HepG2 (cell line): Measurements from ENCODE around the gene DBNDD2. TPM values are rescaled to one million over a fixed set of nuclear protein-coding genes. Genes with fewer than 3 reads are reported as not detected.

Source experiments
- ATF7 ChIP-seq, 2 experiments: fragments of 450-650 bp in 1 of 2; sonication (generic) in 1 of 2; formaldehyde crosslinking in 1 of 2; IDR thresholded peaks; 2 replicates each; pipeline versions ENCODE4 v1.4.0 to v1.6.1; 2016 to 2020; ENCODE audit warnings: antibody characterized with exemption in 1 of 2, mild to moderate bottlenecking in 1 of 2, missing genetic modification reagents in 1 of 2
- CBX1 ChIP-seq: IDR thresholded peaks from one replicate; pipeline ENCODE4 v1.6.1; 2016; ENCODE audit warnings: antibody characterized with exemption, low read depth
- CEBPG ChIP-seq: IDR thresholded peaks from 2 replicates; pipeline ENCODE4 v1.6.1; 2016
- FOXK2 ChIP-seq: fragments of 450-650 bp; IDR thresholded peaks from 2 replicates; pipeline ENCODE4 v1.6.1; 2016
- GATAD2A ChIP-seq: IDR thresholded peaks from 2 replicates; pipeline ENCODE4 v1.6.1; 2016
- HOXA5 ChIP-seq: sonication (generic); formaldehyde crosslinking; IDR thresholded peaks from 2 replicates; pipeline ENCODE4 v1.4.0; 2020; ENCODE audit warnings: missing genetic modification reagents
- JUND ChIP-seq: sonication (generic); formaldehyde crosslinking; IDR thresholded peaks from 2 replicates; pipeline ENCODE4 v1.8.0; 2022; ENCODE audit warnings: mild to moderate bottlenecking, missing genetic modification reagents
- MBNL3 ChIP-seq: fragments of 250-450 bp; sonication (Bioruptor Pico); conservative IDR thresholded peaks from 2 replicates; pipeline ENCODE4 v1.8.0; 2022; ENCODE audit warnings: mild to moderate bottlenecking, inconsistent platforms
- PLRG1 ChIP-seq: fragments of 450-650 bp; conservative IDR thresholded peaks from 2 replicates; pipeline ENCODE4 v1.6.1; 2016
- SCMH1 ChIP-seq: sonication (generic); formaldehyde crosslinking; IDR thresholded peaks from 2 replicates; pipeline ENCODE4 v1.9.0; 2021; ENCODE audit warnings: missing genetic modification reagents, mild to moderate bottlenecking, borderline replicate concordance
- SKI ChIP-seq: fragments of 450-650 bp; IDR thresholded peaks from one replicate; pipeline ENCODE4 v1.6.1; 2018; ENCODE audit warnings: mild to moderate bottlenecking; ENCODE audit not compliant: partially characterized antibody
- THAP11 ChIP-seq: IDR thresholded peaks from 2 replicates; pipeline ENCODE4 v1.6.1; 2016; ENCODE audit warnings: missing biosample characterization, missing genetic modification reagents
- ZNF180 ChIP-seq: sonication (generic); formaldehyde crosslinking; IDR thresholded peaks from 2 replicates; pipeline ENCODE4 v1.4.0; 2020; ENCODE audit warnings: low read depth, missing genetic modification reagents, borderline replicate concordance
- ZNF20 ChIP-seq: sonication (generic); formaldehyde crosslinking; IDR thresholded peaks from 2 replicates; pipeline ENCODE4 v1.4.0; 2020; ENCODE audit warnings: mild to moderate bottlenecking, moderate library complexity, missing genetic modification reagents
- ZNF3 ChIP-seq: IDR thresholded peaks from 2 replicates; pipeline ENCODE4 v1.7.0; 2017; ENCODE audit warnings: inconsistent platforms
- ZNF329 ChIP-seq: sonication (generic); formaldehyde crosslinking; IDR thresholded peaks from 2 replicates; pipeline ENCODE4 v1.9.0; 2021; ENCODE audit warnings: low read depth, mild to moderate bottlenecking, missing genetic modification reagents
- ZNF382 ChIP-seq: sonication (generic); formaldehyde crosslinking; IDR thresholded peaks from 2 replicates; pipeline ENCODE4 v1.5.0; 2020; ENCODE audit warnings: missing genetic modification reagents, mild to moderate bottlenecking, borderline replicate concordance
- ZNF451 ChIP-seq: sonication (generic); formaldehyde crosslinking; IDR thresholded peaks from 2 replicates; pipeline ENCODE4 v1.5.0; 2020; ENCODE audit warnings: mild to moderate bottlenecking, missing genetic modification reagents
- ZNF746 ChIP-seq: sonication (generic); formaldehyde crosslinking; IDR thresholded peaks from 2 replicates; pipeline ENCODE4 v1.8.0; 2022; ENCODE audit warnings: mild to moderate bottlenecking, missing genetic modification reagents
- ZNF747 ChIP-seq: sonication (generic); formaldehyde crosslinking; IDR thresholded peaks from 2 replicates; pipeline ENCODE4 v1.8.1; 2023; ENCODE audit warnings: missing genetic modification reagents, mild to moderate bottlenecking, borderline replicate concordance
- ZNF775 ChIP-seq: sonication (generic); formaldehyde crosslinking; IDR thresholded peaks from 2 replicates; pipeline ENCODE4 v1.4.0; 2020; ENCODE audit warnings: missing genetic modification reagents, mild to moderate bottlenecking, moderate library complexity, borderline replicate concordance
- polyA plus RNA-seq, 8 experiments: library from polyadenylated mRNA; depleted of rRNA in 3 of 8; stranded (reverse) in 7 of 8; unstranded in 1 of 8; fragments of >200 nt; fragmentation: Illumina TruSeq in 4 of 8; extraction: Trizol in 4 of 8; gene quantifications; 2 replicates each; pipeline versions ENCODE4 v1.2.1 to v1.2.3, GENCODE V29; 2011 to 2016; ENCODE audit warnings: low read depth in 4 of 8, missing spikeins in 1 of 8, mixed read lengths in 1 of 8; ENCODE audit not compliant: insufficient read depth in 1 of 8
- total RNA-seq, 5 experiments: library from RNA; depleted of rRNA; stranded (reverse); fragments of >200 nt; fragmentation: Illumina TruSeq; extraction: Trizol; gene quantifications; 2 replicates each; pipeline ENCODE4 v1.2.3, GENCODE V29; 2016; ENCODE audit warnings: low read depth in 1 of 5
- TF ChIP-seq, protein P1 (sequence below): sonication (generic); formaldehyde crosslinking; IDR thresholded peaks from 2 replicates; pipeline ENCODE4 v1.4.0; 2020; ENCODE audit warnings: mild to moderate bottlenecking, missing genetic modification reagents
- TF ChIP-seq, protein P2 (sequence below): sonication (generic); formaldehyde crosslinking; IDR thresholded peaks from 2 replicates; pipeline ENCODE4 v1.8.0; 2022; ENCODE audit warnings: mild to moderate bottlenecking, missing genetic modification reagents, moderate library complexity
- TF ChIP-seq, protein P3 (sequence below): IDR thresholded peaks from 2 replicates; pipeline ENCODE4 v1.6.1; 2016
- TF ChIP-seq, protein P4 (sequence below): fragments of 450-650 bp; IDR thresholded peaks from 2 replicates; pipeline ENCODE4 v1.6.1; 2017

The DBNDD2 gene
- total and polyA plus RNA-seq, 2 of the 13 experiments (the other 11 are each of a cell fraction or from before 2014, with no cell fraction given): 16.7 to 47.6 TPM

DNA sequence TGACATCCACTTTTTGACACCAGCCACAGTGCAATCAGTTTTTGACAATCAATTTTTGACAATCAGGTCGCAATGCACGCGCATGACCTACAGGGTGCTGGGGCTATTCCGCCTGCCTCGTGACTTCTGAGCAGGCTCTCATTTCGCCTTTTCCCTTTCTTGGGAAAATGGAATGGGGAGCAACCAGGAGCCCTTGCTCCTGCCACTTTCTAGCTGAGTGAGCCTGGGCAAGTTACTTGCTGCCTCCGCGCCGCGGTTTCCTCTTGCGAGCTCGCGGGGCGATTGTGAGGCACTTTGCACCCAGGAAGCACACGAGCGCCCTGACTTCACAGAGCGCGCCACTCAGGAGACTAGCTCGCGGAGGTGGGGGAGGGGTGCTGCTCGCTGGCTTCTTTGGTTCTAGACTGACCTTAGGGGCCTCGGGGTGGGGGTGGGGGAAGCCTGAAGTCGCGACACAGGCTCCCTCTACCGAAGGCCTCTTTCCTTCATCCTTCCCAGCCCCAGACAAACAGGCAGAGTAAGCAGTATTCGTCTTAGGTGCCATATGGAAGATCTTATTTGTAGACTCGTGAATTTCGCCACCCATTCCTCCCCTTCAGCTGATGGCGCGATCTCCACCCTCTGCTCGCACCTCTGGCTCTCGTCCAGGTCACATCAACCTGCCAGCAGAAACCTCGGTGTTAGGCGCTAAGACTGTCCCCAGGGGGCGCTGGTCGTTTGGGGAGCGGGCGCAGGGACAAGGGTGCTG is 34.6 kb upstream of the DBNDD2 start (continued):
- TF ChIP-seq, protein P1, sequence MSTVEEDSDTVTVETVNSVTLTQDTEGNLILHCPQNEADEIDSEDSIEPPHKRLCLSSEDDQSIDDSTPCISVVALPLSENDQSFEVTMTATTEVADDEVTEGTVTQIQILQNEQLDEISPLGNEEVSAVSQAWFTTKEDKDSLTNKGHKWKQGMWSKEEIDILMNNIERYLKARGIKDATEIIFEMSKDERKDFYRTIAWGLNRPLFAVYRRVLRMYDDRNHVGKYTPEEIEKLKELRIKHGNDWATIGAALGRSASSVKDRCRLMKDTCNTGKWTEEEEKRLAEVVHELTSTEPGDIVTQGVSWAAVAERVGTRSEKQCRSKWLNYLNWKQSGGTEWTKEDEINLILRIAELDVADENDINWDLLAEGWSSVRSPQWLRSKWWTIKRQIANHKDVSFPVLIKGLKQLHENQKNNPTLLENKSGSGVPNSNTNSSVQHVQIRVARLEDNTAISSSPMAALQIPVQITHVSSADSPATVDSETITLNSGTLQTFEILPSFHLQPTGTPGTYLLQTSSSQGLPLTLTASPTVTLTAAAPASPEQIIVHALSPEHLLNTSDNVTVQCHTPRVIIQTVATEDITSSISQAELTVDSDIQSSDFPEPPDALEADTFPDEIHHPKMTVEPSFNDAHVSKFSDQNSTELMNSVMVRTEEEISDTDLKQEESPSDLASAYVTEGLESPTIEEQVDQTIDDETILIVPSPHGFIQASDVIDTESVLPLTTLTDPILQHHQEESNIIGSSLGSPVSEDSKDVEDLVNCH (CRISPR knock-in tag): no peak
- TF ChIP-seq PLRG1: no peak
- no peak for TF ChIP-seq ZNF746 (CRISPR knock-in tag)
- no peak for TF ChIP-seq JUND (CRISPR knock-in tag)
- no peak for TF ChIP-seq FOXK2
- TF ChIP-seq ATF7 (IDR thresholded peaks at IDR 0.05): no peak
- no peak for TF ChIP-seq ATF7 (CRISPR knock-in tag; IDR thresholded peaks at IDR 0.05)
- TF ChIP-seq ZNF382 (CRISPR knock-in tag): no peak
- no peak; the same call in 1 of the 2 replicates for TF ChIP-seq HOXA5 (CRISPR knock-in tag)
- no peak for TF ChIP-seq CEBPG (CRISPR knock-in tag)
- no peak for TF ChIP-seq ZNF451 (CRISPR knock-in tag)
- TF ChIP-seq THAP11: peak; percentile 48; the same call in 1 of the 2 replicates
- no peak for TF ChIP-seq SKI
- no peak for TF ChIP-seq ZNF775
- no peak for TF ChIP-seq ZNF180 (CRISPR knock-in tag)
- TF ChIP-seq MBNL3 (CRISPR knock-in tag): no peak
- TF ChIP-seq, protein P2, sequence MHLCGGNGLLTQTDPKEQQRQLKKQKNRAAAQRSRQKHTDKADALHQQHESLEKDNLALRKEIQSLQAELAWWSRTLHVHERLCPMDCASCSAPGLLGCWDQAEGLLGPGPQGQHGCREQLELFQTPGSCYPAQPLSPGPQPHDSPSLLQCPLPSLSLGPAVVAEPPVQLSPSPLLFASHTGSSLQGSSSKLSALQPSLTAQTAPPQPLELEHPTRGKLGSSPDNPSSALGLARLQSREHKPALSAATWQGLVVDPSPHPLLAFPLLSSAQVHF: no peak
- no peak for TF ChIP-seq ZNF747 (CRISPR knock-in tag)
- TF ChIP-seq, protein P3, sequence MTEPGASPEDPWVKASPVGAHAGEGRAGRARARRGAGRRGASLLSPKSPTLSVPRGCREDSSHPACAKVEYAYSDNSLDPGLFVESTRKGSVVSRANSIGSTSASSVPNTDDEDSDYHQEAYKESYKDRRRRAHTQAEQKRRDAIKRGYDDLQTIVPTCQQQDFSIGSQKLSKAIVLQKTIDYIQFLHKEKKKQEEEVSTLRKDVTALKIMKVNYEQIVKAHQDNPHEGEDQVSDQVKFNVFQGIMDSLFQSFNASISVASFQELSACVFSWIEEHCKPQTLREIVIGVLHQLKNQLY (CRISPR knock-in tag): no peak; the same call in 1 of the 2 replicates
- no peak for TF ChIP-seq CBX1
- no peak for TF ChIP-seq SCMH1 (CRISPR knock-in tag)
- peak; percentile 41 for TF ChIP-seq GATAD2A (CRISPR knock-in tag)
- TF ChIP-seq ZNF329 (CRISPR knock-in tag): no peak
- TF ChIP-seq, protein P4, sequence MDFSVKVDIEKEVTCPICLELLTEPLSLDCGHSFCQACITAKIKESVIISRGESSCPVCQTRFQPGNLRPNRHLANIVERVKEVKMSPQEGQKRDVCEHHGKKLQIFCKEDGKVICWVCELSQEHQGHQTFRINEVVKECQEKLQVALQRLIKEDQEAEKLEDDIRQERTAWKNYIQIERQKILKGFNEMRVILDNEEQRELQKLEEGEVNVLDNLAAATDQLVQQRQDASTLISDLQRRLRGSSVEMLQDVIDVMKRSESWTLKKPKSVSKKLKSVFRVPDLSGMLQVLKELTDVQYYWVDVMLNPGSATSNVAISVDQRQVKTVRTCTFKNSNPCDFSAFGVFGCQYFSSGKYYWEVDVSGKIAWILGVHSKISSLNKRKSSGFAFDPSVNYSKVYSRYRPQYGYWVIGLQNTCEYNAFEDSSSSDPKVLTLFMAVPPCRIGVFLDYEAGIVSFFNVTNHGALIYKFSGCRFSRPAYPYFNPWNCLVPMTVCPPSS: no peak
- no peak for TF ChIP-seq ZNF3 (CRISPR knock-in tag)
- TF ChIP-seq ZNF20: no peak
